ENCODE results near the gene AKAP13.

DNA sequence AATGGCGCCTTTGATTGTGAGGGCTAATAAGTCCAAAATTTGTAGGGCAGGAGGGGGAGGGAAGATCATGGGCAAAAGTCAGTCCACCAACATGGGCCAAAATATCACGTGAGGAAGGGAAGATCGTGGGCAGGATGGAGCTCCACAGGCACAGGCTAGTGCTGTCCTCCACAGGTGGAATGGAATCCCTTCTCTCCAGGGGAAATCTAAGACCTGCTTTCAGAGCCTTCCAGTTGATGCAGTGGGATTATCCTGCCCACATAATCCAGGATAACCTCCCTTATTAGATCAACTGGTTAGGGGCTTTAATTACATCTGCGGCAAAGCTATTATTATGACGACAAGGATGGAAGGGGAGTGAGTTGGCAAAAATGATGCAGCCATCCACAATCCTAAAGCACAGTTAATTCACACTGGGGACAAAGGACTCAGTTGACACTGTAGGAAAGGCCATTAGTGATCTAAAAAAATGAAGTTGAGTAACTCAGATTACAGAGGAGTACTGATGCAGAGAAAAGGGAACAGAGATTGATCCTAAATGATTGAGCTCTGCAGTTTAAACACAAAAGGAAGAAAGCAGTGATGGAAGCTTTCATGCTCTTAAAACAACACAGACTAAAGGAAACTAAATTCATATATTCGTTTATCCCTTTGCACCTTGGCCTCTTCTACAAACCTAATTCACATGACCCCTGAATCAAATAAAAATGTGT, 159.8 kb downstream of the AKAP13 start:
- TF ChIP-seq, protein P1, sequence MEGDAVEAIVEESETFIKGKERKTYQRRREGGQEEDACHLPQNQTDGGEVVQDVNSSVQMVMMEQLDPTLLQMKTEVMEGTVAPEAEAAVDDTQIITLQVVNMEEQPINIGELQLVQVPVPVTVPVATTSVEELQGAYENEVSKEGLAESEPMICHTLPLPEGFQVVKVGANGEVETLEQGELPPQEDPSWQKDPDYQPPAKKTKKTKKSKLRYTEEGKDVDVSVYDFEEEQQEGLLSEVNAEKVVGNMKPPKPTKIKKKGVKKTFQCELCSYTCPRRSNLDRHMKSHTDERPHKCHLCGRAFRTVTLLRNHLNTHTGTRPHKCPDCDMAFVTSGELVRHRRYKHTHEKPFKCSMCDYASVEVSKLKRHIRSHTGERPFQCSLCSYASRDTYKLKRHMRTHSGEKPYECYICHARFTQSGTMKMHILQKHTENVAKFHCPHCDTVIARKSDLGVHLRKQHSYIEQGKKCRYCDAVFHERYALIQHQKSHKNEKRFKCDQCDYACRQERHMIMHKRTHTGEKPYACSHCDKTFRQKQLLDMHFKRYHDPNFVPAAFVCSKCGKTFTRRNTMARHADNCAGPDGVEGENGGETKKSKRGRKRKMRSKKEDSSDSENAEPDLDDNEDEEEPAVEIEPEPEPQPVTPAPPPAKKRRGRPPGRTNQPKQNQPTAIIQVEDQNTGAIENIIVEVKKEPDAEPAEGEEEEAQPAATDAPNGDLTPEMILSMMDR (IDR thresholded peaks at IDR 0.05): no peak
- no peak for TF ChIP-seq POLR2A (IDR thresholded peaks at IDR 0.05)
